GM23248 (cell line): ENCODE measurements around the gene GPC4. TPM values are rescaled to one million over a fixed set of nuclear protein-coding genes. Genes with fewer than 3 reads are reported as not detected.

Experiments used
- DNase-seq: peaks from one replicate; pipeline ENCODE4 v3.0.0-alpha.2; 2015
- H2AFZ ChIP-seq: fragments of 200-600 bp; sonication (generic); 2 replicates; pipeline ENCODE4 v1.6.1; 2016; ENCODE audit warnings: antibody characterized with exemption
- H3F3A ChIP-seq: fragments of 200-600 bp; sonication (generic); 2 replicates; pipeline ENCODE4 v1.6.1; 2016; ENCODE audit warnings: mild to moderate bottlenecking, antibody characterized with exemption, mixed run types; ENCODE audit not compliant: insufficient read depth
- H3K27ac ChIP-seq: fragments of 200-600 bp; sonication (generic); 2 replicates; pipeline ENCODE4 v1.5.1; 2016; ENCODE audit warnings: mild to moderate bottlenecking
- H3K27me3 ChIP-seq: fragments of 200-600 bp; sonication (generic); replicated peaks from 2 replicates; pipeline ENCODE4 v1.6.1; 2016; ENCODE audit warnings: mild to moderate bottlenecking; ENCODE audit not compliant: insufficient read depth
- H3K36me3 ChIP-seq: fragments of 200-600 bp; sonication (generic); 2 replicates; pipeline ENCODE4 v1.6.1; 2016; ENCODE audit warnings: low read depth, mild to moderate bottlenecking
- H3K4me1 ChIP-seq: fragments of 200-600 bp; sonication (generic); 2 replicates; pipeline ENCODE4 v1.6.1; 2016; ENCODE audit warnings: mild to moderate bottlenecking; ENCODE audit not compliant: insufficient read depth
- H3K4me2 ChIP-seq: fragments of 200-600 bp; sonication (generic); one replicate; pipeline ENCODE4 v1.6.1; 2016; ENCODE audit warnings: mild to moderate bottlenecking; ENCODE audit not compliant: unreplicated experiment
- H3K4me3 ChIP-seq: fragments of 200-600 bp; sonication (generic); 2 replicates; pipeline ENCODE4 v1.5.1; 2016; ENCODE audit warnings: mild to moderate bottlenecking
- H3K79me2 ChIP-seq: fragments of 200-600 bp; sonication (generic); 2 replicates; pipeline ENCODE4 v1.6.1; 2016; ENCODE audit warnings: mild to moderate bottlenecking; ENCODE audit not compliant: insufficient read depth
- H3K9ac ChIP-seq: fragments of 200-600 bp; sonication (generic); 2 replicates; pipeline ENCODE4 v1.6.1; 2016; ENCODE audit warnings: mild to moderate bottlenecking
- H3K9me2 ChIP-seq: fragments of 200-600 bp; sonication (generic); 2 replicates; pipeline ENCODE4 v1.6.1; 2016; ENCODE audit warnings: mixed run types, mild to moderate bottlenecking, moderate library complexity; ENCODE audit not compliant: insufficient read depth
- H3K9me3 ChIP-seq: fragments of 200-600 bp; sonication (generic); one replicate; pipeline ENCODE4 v1.6.1; 2017; ENCODE audit warnings: low read depth
- H4K20me1 ChIP-seq: fragments of 200-600 bp; sonication (generic); 2 replicates; pipeline ENCODE4 v1.6.0; 2016; ENCODE audit not compliant: insufficient read depth
- EZH2 ChIP-seq: fragments of 200-600 bp; sonication (generic); IDR thresholded peaks from 2 replicates; pipeline ENCODE4 v1.6.1; 2018; ENCODE audit warnings: antibody characterized with exemption, mild to moderate bottlenecking; ENCODE audit not compliant: insufficient read depth, poor library complexity, severe bottlenecking
- EZH2phosphoT487 ChIP-seq: fragments of 200-600 bp; sonication (generic); IDR thresholded peaks from 2 replicates; pipeline ENCODE4 v1.6.1; 2018; ENCODE audit warnings: antibody characterized with exemption, moderate library complexity, mild to moderate bottlenecking, low read depth; ENCODE audit not compliant: insufficient read depth
- WGBS, 2 experiments: methylation state at CpG; one replicate each; pipeline ENCODE4 v1.1.6; 2015 to 2017; ENCODE audit warnings: low lambda C conversion rate in 2 of 2, low coverage in 1 of 2; ENCODE audit errors: missing lambda C conversion rate in 2 of 2; 5-methylcytosine and 5-hydroxymethylcytosine counted together
- in situ Hi-C: fragments of 300-500 bp; cut with MboI; formaldehyde crosslinking; loops from 2 replicates; pipeline ENCODE4 v1.15.0; 2020
- polyA plus RNA-seq: library from polyadenylated mRNA; unstranded; fragments of >200 nt; fragmentation: Nextera tagmentation; extraction: Ambion mirVana; gene quantifications from 2 replicates; pipeline ENCODE4 v1.2.1, GENCODE V29; 2016
- total RNA-seq: library from RNA; depleted of rRNA; stranded (reverse); fragments of >200 nt; shearing (Covaris generic); gene quantifications from 2 replicates; pipeline ENCODE4 v1.2.3, GENCODE V29; 2014

GPC4 gene
- total and polyA plus RNA-seq, 2 experiments from 2014 or later: 1.9 to 6.4 TPM

- in situ Hi-C loops: no loop called here
- no peaks in the 10 kb centered on the region for H3K79me2 ChIP-seq
These were observed 109.0 kb downstream of the GPC4 start for GRCh38 chrX:133306316-133306715.

DNA sequence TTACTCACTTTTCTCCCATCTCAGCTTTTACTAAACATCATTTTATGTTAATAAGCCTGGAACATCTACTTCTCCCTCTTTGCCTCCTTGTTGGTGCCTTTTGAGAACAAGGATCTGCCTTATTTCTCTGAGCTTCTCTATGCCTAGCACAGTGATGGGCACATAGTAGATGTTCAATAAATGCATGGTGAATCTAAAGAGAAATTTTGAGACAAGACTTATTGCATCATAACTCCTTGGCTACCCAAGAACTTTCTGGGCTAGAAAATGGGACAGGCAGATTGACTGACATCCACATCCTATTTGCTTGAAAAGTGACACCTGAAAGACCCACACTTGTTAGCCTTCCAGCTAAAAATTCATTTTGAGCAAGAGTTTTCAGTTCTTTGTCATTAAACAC, 109.9 kb downstream of the GPC4 start:
- Histone ChIP-seq H3K79me2 (no peaks in the 10 kb centered on the region), H3K4me1 (peaks cover 16% of the 10 kb centered on the region; the same call in 1 of the 2 replicates), H3K27ac (no peak overlapping the region), H3K9ac (no peak overlapping the region), H3K9me3 (no peaks in the 10 kb centered on the region), H3K9me2 (no peaks in the 10 kb centered on the region), H3K36me3 (no peaks in the 10 kb centered on the region), H3F3A (no peaks in the 10 kb centered on the region), H3K4me3 (no peak overlapping the region), H2AFZ (no peak overlapping the region), H4K20me1 (no peaks in the 10 kb centered on the region), H3K4me2 (no peak overlapping the region), H3K27me3 (no peaks in the 10 kb centered on the region)
- TF ChIP-seq EZH2phosphoT487 (no peak), EZH2 (no peak)
- in situ Hi-C loops: no loop called here
- DNase-seq: no peak

More at GRCh38 chrX:133306316-133306715, 109.0 kb downstream of the GPC4 start:
- Histone ChIP-seq H3K27ac (no peak overlapping the region), H3K9me2 (no peaks in the 10 kb centered on the region), H3K9me3 (no peaks in the 10 kb centered on the region), H3K9ac (no peak overlapping the region), H3F3A (no peaks in the 10 kb centered on the region), H3K4me2 (peak overlapping the region; percentile 14), H3K4me1 (peaks cover 13% of the 10 kb centered on the region; the same call in 1 of the 2 replicates), H4K20me1 (no peaks in the 10 kb centered on the region), H2AFZ (no peak overlapping the region), H3K36me3 (no peaks in the 10 kb centered on the region), H3K27me3 (no peaks in the 10 kb centered on the region), H3K4me3 (no peak overlapping the region)
- TF ChIP-seq EZH2 (no peak), EZH2phosphoT487 (no peak)
- DNase-seq: peak; percentile 44
- 1 to 3% methylated on average over 3 of the region's 3 CpGs for WGBS, 2 experiments

DNA sequence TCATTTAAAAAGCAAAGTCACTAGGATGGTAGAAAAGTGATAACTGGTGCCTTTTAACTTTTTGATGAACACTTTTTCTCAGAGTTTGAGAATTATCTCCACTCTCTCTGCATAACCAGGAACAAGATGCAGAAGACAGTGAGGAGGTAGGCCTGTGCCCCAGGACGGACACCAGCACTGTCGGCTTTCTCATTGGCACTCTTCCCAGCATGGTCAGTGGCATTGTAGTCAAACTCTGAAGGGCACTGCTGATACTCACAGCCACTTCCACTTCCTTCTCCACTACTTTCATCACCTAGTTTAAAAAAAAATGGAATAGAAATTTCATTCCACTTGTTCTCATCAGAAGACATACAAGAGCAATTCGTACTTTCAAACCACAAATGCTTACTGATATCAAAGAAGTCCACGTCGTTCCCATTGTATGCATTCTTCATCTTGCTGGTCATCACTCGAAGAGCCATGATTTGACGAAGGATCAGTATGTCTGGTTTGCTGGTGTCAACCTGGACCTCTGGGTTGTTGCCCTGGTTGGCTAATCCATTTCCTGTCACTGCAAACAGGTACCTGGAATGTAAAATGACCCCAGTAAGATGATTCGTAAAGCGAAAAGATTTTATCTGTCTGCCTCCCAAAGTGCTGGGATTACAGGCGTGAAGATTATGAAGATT, 112.4 kb downstream of the GPC4 start:
- no peak overlapping the region for H3K4me2 ChIP-seq
- no peaks in the 10 kb centered on the region for H3K9me2 ChIP-seq
- 91 to 94% methylated on average over 10 of the region's 10 CpGs for WGBS, 2 experiments
- H2AFZ ChIP-seq: no peak overlapping the region
- H3K36me3 ChIP-seq: no peaks in the 10 kb centered on the region
- no peaks in the 10 kb centered on the region for H4K20me1 ChIP-seq
- no peaks in the 10 kb centered on the region for H3K27me3 ChIP-seq
- no peak for DNase-seq
- no peak overlapping the region for H3K27ac ChIP-seq
- TF ChIP-seq EZH2 (no peak), EZH2phosphoT487 (no peak)
- no peak overlapping the region for H3K4me3 ChIP-seq
- no peak overlapping the region for H3K9ac ChIP-seq
- in situ Hi-C loops: no loop called here
- H3K79me2 ChIP-seq: no peaks in the 10 kb centered on the region
- H3F3A ChIP-seq: 0 out of 2 replicates have a peak, but pooled peaks cover 2% of the 10 kb centered on the region
- peaks cover 17% of the 10 kb centered on the region; the same call in 1 of the 2 replicates for H3K4me1 ChIP-seq
- no peaks in the 10 kb centered on the region for H3K9me3 ChIP-seq

DNA sequence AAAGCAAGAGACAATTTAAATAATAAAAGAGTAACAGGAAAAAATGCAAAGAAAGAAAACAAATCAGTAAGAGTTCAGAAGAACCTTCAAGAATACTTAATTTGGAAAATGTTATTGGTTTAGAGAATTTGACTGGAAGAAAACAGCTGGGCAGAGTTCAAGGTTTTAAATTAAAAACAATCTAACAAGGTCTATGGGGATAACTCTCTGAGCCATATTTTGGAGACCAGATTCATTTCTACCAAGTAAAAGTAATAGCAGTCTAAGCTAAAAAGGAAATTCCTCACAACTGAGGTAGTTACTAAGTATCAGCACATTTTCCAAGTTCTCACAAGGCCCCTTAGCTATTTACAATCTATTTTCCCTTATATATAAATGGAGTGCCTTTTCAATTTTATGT, 114.7 kb downstream of the GPC4 start:
- no peak overlapping the region for H3K4me3 ChIP-seq
- no peak for DNase-seq
- H3F3A ChIP-seq: 0 out of 2 replicates have a peak, but pooled peaks cover 7% of the 10 kb centered on the region

GRCh38 chrX:133297284-133297683, 118.0 kb downstream of the GPC4 start:
- peak; percentile 76 for DNase-seq
- H3K4me1 ChIP-seq: peaks cover 18% of the 10 kb centered on the region
- no peaks in the 10 kb centered on the region for H3K9me2 ChIP-seq
- no peaks in the 10 kb centered on the region for H4K20me1 ChIP-seq
- no peaks in the 10 kb centered on the region for H3K36me3 ChIP-seq
- H3K27me3 ChIP-seq: no peaks in the 10 kb centered on the region
- no peak overlapping the region for H3K9ac ChIP-seq
- WGBS, 2 experiments: 0 to 5% methylated on average over 1 of the region's 1 CpG
- H3K9me3 ChIP-seq: no peaks in the 10 kb centered on the region
- no peaks in the 10 kb centered on the region for H3K79me2 ChIP-seq
- H3K27ac ChIP-seq: peak overlapping the region; percentile 33; the same call in 1 of the 2 replicates
- in situ Hi-C loops: no loop called here
- no peak overlapping the region for H2AFZ ChIP-seq
- 0 out of 2 replicates have a peak, but pooled peaks cover 7% of the 10 kb centered on the region for H3F3A ChIP-seq
- no peak for TF ChIP-seq EZH2phosphoT487
- no peak for TF ChIP-seq EZH2
- no peak overlapping the region for H3K4me3 ChIP-seq
- H3K4me2 ChIP-seq: peak overlapping the region; percentile 42

More for the DNA sequence above, 114.7 kb downstream of the GPC4 start:
- H4K20me1 ChIP-seq: no peaks in the 10 kb centered on the region
- in situ Hi-C loops: no loop called here
- no peaks in the 10 kb centered on the region for H3K9me2 ChIP-seq
- H3K9ac ChIP-seq: no peak overlapping the region
- no peak overlapping the region for H2AFZ ChIP-seq
- no peak overlapping the region for H3K4me2 ChIP-seq
- H3K4me1 ChIP-seq: peaks cover 14% of the 10 kb centered on the region
- H3K9me3 ChIP-seq: no peaks in the 10 kb centered on the region
- TF ChIP-seq EZH2phosphoT487: no peak
- no peak for TF ChIP-seq EZH2
- H3K27me3 ChIP-seq: no peaks in the 10 kb centered on the region
- no peak overlapping the region for H3K27ac ChIP-seq
- H3K79me2 ChIP-seq: no peaks in the 10 kb centered on the region
- H3K36me3 ChIP-seq: no peaks in the 10 kb centered on the region
